T47D (cell line): ENCODE data around the gene AMPD3.

Source experiments
- DNase-seq, 2 experiments: peaks; one replicate each; pipeline versions ENCODE4 v3.0.0 to v3.0.0-alpha.2; 2011 to 2012; ENCODE audit warnings: low read depth in 1 of 2, low spot score in 1 of 2
- JUND ChIP-seq: IDR thresholded peaks from 2 replicates; pipeline ENCODE4 v1.6.1; 2012; ENCODE audit warnings: low read depth
- in situ Hi-C: cut with HindIII; loops from 2 replicates; pipeline ENCODE4 v1.10.0; 2016; ENCODE audit warnings: low sequenced_read_pairs, low pct_unique_long_range_greater_than_20kb

Gene AMPD3

DNA sequence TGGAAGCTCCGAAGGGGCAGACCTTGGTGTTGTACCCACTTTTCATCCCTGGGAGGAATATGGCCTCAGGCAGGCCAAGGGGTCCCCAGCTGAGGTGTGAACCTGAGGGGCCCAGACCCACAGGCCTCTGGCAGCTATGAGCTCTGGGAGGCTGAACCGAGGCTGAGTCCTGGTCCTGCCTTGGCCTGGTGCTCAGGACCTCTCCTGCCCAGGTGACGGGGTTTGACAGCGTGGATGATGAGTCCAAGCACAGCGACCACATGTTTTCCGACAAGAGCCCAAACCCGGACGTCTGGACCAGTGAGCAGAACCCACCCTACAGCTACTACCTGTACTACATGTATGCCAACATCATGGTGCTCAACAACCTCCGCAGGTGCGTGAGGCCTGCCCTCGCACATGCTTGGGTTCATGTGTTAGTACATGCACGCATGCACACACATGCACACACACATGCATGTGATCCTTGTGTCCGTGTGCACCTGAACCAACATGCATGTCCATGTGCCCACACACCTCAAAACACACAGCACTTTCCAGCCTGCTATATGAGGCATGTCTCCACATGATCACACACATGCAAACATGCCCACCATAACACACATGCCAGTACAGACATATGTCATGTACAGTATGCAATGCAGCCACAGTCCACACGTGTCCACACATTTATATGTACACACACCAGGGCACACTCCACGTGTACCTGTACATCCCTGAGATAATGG is 45.0 kb downstream of the AMPD3 start:
- no peak for DNase-seq
- TF ChIP-seq JUND = no peak
- in situ Hi-C loops = no loop called here

DNA sequence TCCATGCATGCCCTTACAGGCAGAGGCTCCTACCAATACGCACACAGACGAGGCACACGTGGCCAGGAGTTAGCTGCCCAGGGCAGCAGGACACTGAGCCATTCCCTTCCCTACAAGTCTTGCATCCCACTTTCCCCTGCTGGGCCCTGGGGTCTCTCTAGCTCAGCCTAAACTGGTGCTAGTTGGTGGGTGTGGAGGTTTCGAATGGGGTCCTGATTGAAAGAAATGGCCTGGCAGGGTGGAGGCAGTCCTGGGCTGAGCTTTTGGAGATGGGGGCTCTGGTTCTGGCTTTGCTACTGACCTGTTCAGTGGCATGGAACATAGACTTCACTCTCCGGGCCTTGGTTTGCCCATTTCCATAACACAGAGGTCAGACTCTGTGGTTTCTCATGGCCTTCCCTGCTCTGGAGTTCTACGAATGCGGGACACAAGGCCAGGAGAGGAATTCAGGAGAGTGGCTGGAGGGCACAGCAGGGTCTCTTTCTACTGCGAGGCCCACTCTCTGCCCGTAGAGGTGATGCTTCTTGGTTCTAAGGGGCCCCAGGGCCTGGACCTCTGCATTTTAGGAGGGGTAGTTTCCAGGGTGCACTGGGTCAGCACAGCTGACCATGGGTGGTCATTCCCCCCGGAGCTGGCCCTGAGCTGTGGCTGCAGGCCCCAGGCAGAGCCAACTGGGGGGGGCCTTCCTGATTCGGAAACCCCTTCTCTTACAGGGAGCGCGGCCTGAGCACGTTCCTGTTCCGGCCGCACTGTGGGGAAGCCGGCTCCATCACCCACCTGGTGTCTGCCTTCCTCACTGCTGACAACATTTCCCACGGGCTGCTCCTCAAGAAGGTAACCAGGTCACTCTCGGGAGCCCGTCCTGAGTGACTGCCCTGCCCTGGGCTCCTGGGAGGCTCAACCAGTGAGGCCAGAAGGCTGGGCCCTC is 46.0 kb downstream of the AMPD3 start:
- in situ Hi-C loops = no loop called here
- TF ChIP-seq JUND = no peak
- no peak for DNase-seq

DNA sequence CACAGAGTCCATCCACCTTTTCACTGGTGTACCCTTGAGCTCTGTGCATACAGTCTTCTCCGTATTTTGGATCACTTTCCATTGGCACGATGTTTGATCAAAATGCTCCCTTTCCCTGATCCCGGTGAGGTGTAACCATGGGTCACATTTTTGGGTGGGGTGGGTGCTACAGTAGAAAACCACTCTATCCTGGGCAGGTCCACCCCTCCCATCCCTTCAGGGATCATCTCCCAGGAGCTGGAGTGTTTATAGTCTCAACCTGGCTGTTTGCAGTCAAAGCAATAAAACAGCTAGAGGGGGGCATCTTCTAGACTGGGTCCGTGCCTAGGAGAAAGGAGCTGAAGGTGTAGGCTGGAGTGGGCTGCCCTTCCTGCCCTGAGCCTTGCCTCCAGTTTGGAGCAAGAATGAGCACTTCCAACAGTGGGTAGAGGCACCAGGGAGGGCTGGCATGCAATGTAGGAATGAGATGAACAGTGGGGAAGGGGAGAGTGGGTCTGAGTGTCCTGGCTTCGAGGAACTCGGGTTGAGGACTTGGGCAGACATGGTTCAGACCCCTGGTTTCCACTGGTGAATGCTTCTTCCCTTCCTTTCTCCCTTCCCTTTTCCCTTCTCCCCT is 47.1 kb downstream of the AMPD3 start:
- no peak for DNase-seq
- in situ Hi-C loops = no loop called here
- TF ChIP-seq JUND = no peak

DNA sequence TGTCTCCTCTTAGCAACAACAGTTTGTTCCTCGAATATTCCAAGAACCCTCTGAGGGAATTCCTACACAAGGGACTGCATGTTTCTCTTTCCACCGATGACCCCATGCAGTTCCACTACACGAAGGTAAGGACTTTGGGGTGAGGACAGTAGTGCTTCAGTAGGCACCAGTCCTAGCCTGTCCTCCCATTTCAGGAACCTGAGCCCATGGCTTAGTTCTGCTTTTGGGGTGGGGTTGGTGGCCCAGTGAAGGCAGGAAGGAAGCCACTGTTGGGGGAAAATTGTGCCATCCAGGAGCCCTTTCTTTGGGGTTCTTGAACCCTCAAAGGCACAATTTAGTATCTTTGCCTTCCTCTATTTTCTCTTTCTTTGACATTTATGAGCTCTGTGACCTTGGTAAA is 47.7 kb downstream of the AMPD3 start:
- in situ Hi-C loops = no loop called here
- TF ChIP-seq JUND = no peak

GRCh38 chr11:10503221-10503620 is 48.2 kb downstream of the AMPD3 start:
- DNase-seq = no peak
- TF ChIP-seq JUND = no peak
- in situ Hi-C loops = no loop called here

More for the DNA sequence above, 47.7 kb downstream of the AMPD3 start:
- DNase-seq = no peak

DNA sequence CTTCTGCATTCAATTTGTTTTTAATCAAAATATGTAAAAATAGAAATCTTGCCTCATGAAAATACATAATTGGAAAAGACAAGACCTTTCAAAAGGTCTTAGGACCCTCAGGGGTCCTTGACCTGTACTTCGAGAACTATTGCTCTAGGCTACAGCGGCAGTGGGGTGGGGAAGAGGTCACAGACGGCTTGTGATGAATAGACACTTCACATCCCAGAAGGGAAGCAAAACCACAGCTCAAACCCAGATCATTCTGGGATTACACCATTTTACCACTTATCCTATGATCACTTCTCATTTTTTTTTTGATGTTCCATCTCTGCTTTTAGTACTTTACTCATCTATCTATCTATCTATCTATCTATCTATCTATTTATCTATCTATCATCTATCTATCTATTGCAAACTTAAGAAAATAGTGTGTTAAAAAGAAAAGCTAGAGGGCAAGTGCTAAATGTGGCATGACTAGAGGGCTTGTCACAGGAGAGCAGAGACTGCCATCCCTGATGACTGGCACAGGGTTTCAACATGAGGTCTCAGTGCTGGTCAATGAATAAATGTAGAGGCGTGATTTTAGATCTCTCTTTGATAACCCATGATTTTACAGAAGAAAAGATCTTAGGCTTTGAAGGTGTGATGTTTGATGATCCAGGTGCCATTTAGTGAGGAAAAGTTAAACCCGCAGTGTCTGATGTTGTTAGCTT is 48.9 kb downstream of the AMPD3 start:
- TF ChIP-seq JUND = no peak
- no peak for DNase-seq
- in situ Hi-C loops = no loop called here

GRCh38 chr11:10504490-10504889 is 49.4 kb downstream of the AMPD3 start:
- no peak for TF ChIP-seq JUND
- in situ Hi-C loops = no loop called here
- no peak for DNase-seq

DNA sequence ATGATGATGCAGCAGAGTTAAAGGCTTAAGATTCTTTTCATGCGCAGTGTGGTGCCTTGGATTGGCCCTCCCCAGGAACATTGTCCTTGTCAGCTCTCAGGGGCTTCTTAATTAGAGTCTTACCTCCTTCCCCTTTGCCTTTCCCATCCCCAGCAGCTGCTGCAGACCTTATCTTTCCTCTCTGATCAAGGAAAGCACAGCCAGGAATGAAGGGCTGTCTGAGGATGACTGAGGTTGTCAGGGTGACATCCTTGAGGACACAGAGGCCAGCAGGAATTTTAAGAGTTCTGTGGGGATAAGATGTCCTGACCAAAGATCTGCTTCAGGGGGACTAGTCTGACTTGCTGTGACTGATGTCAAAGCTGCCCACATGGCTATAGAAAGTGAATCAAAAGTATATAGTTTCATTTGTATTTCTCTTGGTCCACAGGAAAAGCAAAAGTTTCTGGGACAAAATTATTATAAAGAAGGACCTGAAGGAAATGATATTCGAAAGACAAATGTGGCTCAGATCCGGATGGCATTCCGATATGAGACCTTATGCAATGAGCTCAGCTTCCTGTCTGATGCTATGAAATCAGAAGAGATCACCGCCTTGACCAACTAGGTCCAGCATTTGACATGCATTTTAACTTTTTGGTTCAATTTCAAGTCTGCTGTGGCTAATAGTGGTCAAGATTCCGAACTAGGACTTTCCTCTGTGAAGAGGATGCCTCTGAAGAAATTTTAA is 50.4 kb downstream of the AMPD3 start:
- no peak for TF ChIP-seq JUND
- no peak for DNase-seq

GRCh38 chr11:10506008-10506370 is 50.9 kb downstream of the AMPD3 start:
- in situ Hi-C loops = no loop called here
- no peak for DNase-seq
- TF ChIP-seq JUND = no peak

More for the DNA sequence above, 50.4 kb downstream of the AMPD3 start:
- in situ Hi-C loops = no loop called here

- in situ Hi-C loops = no loop called here
- no peak for TF ChIP-seq JUND
- DNase-seq = no peak
These were observed 56.1 kb downstream of the AMPD3 start for GRCh38 chr11:10511181-10511621.

- in situ Hi-C loops = no loop called here
- DNase-seq = no peak
- no peak for TF ChIP-seq JUND
These were observed 59.1 kb downstream of the AMPD3 start for GRCh38 chr11:10514202-10514601.

GRCh38 chr11:10514709-10515108 is 59.6 kb downstream of the AMPD3 start:
- DNase-seq = no peak
- in situ Hi-C loops = no loop called here
- TF ChIP-seq JUND = no peak
